NCI-H2107 treated with DMSO at 0.1 percent for 48 hours (cell line): ENCODE data around the gene ADCY9.
"Not testable (repeated sequence)": the region's sequence is repeated elsewhere in the genome, so short reads cannot be mapped to it uniquely, and the experiment has no call there.

Experiments
- DNase-seq: peaks from one replicate; lab custom pipeline; 2025; ENCODE audit not compliant: unreplicated experiment; lab: John Stamatoyannopoulos, UW

Gene ADCY9

DNA sequence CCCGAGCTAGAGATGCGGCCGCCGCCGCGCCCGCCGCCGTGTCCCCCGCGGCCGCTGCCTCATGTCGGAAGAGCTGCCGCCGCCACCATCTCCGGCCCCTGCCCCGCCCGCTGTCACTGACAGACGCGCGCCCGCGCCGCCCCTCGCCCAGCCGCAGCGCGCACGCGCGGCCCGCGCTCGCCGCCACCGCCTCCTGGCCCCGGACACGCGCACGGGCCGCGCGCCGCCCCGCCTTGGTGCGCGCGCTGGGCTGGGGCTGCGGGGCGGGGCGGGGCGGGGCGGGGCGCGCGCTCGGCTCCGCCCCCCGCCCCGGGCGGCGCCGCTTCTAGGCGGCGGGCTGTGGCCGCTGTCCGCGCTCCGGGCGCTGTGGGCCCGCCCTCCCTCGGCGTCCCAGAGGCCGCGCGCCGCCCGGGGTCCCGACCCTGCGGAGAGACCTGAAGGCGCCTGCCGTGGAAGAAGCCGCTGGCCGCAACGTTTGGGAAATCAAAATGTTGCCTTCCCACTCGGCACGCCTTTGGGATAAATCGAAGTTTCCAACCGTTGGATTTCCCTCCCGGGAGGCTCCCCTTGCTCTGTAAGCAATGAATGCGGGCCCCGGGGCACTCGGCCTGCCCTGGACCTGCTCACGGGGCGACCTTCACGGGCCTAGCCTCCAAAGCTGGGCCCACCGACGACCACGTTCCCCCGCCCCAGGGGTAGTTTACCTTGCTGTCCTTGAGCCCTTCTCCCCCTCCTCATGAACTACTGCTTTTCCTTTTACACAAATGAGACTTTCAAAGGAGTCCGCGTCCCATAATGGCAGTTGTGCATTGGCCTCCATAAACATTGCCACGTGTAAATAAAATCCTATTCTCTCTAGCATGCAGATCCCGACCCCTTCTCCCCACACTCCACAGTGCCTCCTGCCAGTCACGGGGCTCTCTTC, at the start of gene ADCY9:
Gene ADCY9 (minus strand): TSS at position 118 of the 925 bp plus-strand sequence. CDS start 1,000 bp downstream, outside the sequence.
- no peak for DNase-seq

DNA sequence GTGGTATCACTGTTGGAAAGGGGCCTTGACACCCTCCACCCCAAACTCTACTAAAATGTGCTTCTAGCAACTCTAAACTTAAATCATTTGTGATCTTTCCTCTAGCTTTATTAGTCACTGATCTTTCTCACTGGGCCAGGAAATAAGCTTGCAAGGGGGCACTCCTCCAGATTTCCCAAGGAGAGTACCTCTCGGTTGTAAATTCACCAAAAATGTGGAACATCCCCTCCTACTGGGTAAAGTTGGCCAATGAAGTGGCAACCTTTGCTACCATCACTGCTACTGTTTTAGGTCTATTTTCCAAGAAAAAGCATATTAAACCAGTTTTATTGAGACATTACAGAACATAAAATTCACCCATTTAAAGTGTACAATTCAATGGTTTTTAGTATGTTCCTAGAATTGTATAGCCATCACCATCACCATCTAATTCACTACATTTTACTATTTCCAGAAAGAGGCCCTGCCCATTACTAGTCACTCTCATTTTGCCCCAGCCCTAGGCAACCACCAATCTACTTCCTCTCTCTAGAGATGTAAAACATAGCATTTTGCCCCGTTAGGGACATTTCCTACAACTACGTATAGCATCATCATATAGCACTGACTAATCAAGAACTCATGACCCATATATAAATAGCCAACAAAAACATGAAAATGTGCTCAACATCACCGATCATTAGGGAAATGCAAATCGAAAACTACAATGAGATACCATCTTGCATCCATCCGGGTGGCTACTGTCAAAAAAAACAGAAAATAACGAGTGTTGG, 44.6 kb upstream of the ADCY9 start:
- no peak for DNase-seq

DNA sequence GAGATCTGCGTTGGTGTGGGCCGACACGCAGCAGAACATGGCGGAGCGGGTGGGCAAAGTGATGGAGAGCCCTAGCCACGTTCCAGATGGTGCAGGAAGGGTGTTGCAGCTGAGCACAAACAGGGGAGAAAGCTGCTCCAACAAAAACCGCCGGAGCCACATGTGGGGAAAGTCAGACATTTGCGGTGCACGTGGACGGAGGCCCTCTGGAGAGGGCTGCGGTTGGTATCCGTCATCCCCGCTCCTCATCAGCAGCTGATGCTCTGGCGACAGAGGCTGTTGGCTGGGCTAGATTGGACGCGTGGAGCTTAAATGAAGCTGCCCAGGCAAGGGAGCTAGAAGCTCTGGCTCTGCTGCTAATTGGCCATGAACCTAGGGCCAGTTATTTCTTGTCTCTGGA, 43.5 kb upstream of the ADCY9 start:
- no peak for DNase-seq

DNA sequence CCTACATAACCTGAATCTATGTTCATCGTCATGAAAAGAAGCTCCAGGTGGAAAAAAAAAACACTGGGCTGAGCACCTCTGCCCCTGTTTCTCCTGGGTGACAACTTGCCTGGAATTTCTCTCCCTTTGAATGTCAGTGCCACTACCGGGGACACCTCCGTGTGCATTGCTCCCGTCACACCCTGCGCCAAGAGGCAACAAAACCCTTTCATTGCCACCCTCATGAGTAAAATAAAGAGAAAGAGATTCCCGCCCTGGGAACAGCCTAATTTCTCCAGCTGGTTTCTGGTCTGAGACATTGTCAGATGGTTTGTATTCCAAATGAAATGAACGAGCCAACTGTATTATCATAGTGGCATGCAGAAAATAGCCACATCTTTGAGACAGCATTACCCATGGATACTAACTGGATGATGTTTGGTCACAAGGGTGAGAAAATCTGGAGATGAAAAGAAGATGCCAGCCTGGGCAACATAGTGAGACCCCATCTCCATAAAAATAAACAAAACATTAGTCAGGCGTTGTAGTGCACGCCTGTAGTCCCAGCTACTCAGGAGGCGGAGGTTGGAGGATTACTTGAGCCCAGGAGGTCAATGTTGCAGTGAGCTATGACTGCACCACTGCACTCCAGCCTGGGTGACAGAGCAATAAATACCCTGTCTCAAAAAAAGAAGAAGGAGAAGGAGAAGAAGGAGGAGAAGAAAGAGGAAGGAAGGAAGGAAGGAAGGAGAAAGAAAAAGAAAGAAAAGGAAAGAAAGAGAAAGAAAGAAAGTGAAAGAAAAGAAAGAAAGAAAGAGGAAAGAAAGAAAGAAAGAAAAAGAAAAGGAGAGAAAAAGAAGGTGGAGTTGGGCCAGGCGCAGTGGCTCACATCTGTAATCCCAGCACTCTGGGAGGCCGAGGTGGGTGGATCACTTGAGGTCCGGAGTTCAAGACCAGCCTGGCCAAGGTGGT, 42.2 kb upstream of the ADCY9 start:
- no peak for DNase-seq

DNA sequence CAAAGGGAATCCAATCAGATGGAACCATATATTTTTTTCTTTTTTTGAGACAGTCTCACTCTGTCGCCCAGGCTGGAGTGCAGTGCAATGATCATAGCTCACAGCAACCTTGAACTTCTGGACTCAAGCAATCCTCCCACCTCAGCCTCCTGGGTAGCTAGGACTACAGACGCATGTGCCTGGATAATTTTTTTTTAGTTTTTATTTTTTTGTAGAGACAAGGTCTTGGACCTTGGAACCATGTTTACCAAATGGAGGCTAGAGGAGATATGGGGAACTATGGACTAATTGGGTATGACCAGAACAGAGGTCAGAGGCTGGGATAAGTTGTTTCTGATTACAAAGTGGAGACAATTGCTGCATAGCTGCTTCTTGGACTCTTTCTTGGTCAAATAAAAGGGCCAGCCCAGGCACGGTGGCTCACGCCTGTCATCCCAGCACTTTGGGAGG, 41.2 kb upstream of the ADCY9 start:
- DNase-seq, result no peak

DNA sequence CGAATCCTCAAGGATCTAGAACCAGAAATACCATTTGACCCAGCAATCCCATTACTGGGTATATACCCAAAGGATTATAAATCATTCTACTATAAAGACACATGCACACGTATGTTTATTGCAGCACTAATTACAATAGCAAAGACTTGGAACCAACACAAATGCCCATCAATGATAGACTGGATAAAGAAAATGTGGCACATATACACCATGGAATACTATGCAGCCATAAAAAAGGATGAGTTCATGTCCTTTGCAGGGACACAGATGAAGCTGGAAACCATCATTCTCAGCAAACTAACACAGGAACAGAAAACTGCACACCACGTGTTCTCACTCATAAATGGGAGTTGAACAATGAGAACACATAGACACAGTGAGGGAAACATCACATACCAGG, 40.3 kb upstream of the ADCY9 start:
- not testable (repeated sequence) for DNase-seq

DNA sequence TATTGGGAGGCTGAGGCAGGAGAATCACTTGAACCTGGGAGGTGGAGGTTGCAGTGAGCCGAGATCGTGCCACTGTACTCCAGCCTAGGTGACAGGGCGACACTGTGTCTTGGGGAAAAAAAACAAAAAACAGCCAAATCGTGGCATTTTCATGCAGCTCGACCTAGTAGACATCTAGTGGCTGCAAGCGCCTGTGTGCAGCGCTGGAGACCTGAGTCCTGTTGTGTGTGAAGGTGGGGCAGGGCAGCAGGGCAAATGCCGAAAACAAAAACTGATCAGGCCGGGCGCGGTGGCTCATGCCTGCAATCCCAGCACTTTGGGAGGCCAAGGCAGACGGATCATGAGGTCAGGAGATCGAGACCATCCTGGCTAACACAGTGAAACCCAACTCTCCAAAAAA, 37.1 kb upstream of the ADCY9 start:
- not testable (repeated sequence) for DNase-seq

DNA sequence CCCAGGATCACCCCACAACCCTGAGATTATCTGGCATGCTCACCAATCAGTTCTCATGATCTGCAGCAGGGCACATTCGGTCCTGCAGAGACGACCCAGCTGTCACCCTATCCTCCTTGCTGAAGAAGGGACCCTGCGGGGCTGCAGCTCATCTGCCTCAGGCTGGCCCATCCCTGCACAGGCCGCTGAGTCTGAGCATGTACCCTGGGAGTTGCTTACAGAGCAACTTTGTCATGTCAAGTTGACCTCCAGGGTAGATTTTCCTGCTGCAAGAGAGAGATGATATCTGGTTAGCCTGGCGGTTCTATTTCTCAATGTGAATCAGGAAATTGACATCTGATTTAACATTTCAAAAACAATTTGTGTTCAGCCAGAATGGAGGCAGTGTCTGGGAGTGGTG, 36.0 kb upstream of the ADCY9 start:
- DNase-seq, result no peak

DNA sequence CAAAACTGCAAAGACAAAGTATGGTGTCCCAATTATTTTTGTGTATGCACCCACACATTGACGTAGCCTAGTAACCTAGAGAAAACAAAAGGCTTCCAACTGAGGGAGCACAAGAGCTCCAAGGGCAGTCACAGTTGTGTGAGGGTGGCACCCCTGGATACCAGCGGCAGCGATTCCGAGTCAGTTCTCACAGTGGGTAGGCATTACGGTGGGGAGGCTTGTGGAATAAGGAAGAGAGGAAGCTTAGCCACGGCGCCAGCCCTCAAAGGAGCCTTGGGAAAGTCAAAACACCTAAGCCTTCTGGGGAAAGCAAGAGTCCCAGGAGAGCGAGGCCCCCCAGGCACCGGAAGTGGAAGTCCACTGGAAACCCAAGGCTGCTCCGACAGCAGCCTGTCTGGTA, 31.0 kb upstream of the ADCY9 start:
- DNase-seq, result no peak

DNA sequence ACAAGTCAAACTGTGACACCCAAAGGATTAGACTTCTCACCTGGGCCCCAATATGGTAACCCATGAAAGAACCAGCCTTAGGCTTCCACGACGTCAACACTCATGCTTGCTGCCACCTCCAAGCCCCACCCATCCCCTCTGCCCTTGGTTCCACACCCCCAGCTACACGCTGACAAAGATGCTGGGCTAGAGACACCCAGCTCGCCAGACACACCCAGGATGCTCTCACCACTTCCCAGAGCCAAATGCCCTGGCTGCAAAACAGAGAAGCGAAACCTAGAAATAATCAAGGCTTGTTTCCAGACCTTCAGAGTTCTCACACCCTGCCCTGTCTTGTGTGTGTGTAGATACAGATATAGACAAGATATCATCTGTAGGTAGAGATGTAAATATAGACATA, 26.0 kb upstream of the ADCY9 start:
- DNase-seq, result no peak

DNA sequence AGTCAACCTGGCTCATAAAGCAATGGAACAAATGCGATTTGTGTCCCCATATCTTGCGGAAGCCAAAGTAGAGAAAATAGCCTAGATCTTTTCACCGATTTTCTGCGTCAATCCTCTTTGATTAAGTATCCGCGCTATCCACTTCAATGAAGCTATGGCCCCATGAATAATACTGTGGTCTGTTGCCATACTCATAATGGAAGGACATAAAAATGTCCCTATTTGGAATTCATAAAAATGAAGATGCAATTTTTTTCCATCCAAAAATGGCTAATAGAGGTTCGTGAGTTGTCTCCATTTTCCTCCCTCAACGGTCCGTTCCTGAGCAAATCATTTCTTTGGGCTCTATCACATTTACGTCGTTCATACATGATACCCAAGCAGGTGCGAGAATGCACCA, 25.4 kb upstream of the ADCY9 start:
- DNase-seq, result no peak

DNA sequence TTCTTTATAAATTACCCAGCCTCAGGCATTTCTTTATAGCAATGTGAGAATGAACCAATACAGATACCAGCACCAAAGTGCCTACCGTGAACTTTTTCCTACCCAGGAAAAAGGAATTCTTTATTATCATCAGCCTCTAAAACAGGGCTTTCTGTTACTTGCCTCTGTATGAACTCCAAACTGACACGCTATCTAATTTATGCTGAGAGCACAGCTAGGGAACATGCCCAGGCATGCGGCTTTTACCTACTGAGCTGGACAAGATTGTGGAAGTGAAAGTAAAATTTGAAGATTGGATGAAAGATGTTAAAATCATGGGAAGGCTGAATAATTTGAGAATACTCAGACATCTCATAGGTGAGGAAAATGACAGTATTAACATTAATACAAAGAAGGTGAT, 24.4 kb upstream of the ADCY9 start:
- DNase-seq, result peak; percentile 12

DNA sequence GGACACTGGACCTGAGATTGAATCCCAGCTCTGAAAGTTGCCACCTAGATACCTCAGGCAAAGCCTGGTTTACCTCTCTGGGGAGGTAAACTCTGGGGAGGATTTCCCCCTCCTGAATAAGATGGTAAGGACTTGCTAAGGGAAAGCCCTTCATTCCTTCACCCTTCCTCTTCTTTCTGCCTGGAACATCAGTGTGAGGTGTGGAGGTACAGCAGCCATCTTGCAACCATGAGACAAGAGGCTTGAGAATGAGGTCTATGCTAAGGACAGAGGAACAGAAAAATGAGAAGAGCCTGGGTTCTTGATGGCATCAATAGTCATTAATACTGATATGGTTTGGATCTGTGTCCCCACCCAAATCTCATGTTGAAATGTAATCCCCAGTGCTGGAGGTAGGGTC, 23.7 kb upstream of the ADCY9 start:
- no peak for DNase-seq

DNA sequence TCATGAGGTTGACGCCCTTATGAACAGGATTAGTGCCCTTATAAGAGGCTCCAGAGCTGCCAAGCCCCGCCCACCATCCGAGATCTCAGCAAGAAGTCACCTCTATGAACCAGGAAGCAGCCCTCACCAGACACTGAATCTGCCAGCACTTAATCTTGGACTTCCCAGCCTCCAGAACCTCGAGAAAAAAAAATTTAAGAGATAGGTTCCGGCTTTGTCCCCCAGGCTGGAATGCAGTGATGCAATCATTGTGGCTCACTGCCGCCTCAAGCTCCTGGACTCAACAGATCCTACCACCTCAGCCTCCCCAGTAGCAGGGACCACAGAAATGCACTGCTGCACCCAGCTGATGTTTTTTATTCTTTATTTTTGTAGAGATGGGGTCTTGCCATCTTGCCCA, 22.5 kb upstream of the ADCY9 start:
- no peak for DNase-seq

DNA sequence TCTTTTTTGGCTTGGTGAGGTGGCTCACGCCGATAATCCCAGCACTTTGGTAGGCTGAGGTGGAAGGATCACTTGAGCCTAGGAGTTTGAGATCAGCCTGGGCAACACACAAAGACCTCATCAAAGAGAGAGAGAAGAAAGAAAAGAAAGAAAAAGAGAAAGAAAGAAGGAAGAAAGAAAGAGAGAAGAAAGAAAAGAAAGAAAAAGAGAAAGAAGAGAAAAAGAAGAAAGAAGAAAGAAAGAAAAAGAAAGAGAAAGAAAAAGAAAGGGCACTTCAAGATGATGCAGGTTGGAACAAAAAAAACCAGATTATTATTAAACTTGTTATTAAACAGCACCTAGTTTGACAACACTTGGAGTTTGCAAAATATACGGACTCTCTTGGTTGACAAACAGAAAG, 21.2 kb upstream of the ADCY9 start:
- DNase-seq, result no peak

DNA sequence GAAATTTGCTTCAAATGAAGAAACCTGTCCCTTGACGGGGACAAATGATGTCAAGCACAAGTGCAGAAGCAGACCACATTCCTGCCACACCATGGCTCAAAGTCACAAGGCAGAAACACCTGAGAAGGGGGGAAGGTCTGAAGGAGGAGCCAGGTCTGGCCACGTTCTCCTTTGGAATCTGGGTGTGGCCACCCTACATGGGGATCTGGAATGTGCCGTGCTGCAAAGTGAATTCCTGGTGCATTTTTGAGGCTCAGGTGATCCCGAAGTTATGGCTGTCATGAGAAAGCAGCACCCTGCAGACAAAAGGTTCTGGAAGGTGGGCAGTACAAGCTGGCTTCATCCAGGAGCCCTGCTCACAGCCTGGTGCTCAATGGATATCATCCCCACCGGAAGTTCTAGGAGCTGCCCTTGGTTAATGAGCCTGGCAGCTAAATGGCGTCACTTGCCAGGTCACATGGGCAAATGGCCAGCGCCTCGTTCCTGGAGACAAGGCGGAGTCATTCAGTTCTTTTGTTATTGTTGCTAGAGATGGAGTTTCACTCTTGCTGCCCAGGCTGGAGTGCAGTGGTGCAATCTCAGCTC, 20.1 kb upstream of the ADCY9 start:
- DNase-seq, result no peak

DNA sequence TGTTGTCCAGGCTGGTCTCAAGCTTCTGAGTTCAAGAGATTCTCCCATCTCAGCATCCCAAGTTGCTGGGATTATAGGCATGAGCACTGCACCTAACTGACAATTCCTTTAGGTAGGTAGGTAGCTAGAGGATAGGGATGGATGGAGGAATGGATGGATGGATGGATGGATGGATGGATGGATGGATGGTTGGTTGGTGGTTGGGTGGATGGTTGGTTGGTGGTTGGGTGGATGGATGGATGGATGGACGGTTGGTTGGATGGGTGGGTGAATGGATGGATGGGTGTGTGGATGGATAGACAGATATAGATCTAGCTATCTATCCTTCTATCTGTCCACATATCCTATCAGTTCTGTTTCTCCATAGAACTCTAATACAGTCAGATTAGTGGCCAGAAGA, 19.3 kb upstream of the ADCY9 start:
- no peak for DNase-seq

DNA sequence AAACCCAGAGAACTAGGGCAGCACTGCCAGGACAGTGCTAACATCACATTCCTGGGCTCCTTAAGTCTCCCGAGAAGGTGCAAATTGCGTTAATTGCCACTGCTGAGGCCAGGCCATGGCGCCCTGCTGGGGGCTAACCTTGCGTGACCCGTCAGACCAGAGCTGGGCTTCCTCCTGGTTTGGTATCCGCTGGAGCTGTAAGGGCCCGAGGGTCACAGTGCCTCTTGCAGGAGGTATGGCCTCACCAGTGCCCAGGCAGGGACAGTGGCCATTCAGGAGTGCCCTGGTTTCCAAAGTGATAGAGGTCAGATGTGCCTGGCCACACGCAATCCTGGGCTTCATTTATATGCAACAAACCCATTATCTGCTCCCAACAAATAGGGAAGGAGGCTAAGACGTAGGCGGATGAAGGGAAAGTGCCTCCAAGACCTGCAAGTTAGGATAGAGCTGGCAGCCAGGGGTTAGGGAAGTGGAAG, 17.7 kb upstream of the ADCY9 start:
- no peak for DNase-seq

DNA sequence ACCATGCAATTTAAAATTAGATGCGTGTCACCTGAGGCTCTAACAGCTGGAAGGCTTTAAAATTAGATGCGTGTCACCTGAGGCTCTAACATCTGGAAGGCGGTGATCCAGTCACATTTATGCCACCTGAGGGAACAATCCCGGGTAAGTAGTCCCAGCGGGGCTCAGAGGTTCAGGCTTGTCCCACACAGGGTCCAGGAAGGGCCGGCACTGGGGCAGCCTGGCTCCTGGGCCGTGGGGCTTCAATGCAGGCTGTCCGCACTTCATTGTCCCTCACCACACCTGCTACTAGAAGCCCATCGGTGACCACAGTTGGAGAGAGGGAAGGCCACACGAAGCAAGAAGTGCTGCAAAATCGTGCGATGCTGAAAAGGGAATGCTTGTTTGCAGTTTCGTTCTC, 15.4 kb upstream of the ADCY9 start:
- DNase-seq, result no peak

DNA sequence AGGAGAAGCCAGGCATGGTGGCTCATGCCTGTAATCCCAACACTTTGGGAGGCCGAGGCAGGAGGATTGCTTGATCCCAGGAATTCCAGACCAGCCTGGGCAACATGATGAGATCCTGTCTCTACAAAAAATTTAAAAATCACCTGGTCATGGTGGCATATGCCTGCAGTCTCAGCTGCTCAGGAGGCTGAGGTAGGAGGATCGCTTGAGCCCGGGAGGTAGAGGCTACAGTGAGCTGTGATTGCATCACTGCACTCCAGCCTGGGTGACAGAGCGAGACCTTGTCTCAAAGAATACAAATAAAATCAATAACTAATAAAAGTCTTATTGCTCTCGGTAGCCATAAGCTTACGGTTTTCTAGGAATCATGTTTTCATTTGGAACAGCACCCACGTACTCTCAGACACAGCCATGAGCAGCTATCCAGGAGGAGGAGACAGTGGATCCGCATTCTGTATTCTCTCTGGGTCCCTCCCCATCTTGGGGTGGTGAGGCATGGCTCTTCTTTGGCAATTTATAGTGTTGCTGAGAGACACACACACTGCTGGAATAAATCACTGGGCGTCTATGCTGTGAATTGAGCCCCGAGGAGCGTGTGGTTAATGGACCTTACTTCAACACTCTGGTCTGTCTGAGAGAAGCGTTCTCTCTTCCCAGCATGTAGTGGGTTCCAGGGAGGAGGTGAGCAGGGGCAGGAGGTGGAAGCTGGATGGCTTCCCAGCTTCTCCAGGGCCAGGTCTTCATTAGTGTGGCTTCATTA, 8.5 kb upstream of the ADCY9 start:
- no peak for DNase-seq
